GM21423 (cell line): ENCODE measurements around the gene ADGRG1.
A peak's percentile ranks its signal among the peaks of the same experiment; 100 is the strongest.

Experiments
- ATAC-seq: cut with Tn5 transposase; IDR thresholded peaks from one replicate; pipeline ENCODE4 v1.9.1; 2021; ENCODE audit warnings: mild to moderate bottlenecking, moderate library complexity; ENCODE audit not compliant: unreplicated experiment

ADGRG1 gene

DNA sequence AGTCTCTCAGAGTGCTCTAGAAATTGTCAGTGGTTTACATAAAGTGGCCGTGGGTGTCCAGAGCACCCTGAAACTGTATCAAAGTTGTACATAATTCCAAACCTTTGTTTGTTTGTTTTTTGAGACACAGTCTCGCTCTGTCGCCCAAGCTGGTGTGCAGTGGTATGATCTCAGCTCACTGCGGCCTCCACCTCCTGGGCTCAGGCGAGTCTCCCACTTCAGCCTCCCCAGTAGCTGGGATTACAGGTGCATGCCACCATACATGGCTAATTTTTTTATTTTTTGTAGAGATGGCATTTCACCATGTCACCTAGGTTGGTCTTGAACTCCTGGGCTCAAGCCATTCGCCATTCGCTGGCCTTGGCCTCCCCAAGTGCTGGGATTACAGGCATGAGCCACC is 24.3 kb upstream of the ADGRG1 start:
- ATAC-seq: no peak

GRCh38 chr16:57606147-57606846 is 22.1 kb upstream of the ADGRG1 start:
- ATAC-seq: no peak

- no peak for ATAC-seq
These were observed 21.5 kb upstream of the ADGRG1 start for GRCh38 chr16:57606847-57607501.

- no peak for ATAC-seq
These were observed 20.6 kb upstream of the ADGRG1 start for GRCh38 chr16:57607676-57608461.

GRCh38 chr16:57608462-57609113 is 19.8 kb upstream of the ADGRG1 start:
- no peak for ATAC-seq

DNA sequence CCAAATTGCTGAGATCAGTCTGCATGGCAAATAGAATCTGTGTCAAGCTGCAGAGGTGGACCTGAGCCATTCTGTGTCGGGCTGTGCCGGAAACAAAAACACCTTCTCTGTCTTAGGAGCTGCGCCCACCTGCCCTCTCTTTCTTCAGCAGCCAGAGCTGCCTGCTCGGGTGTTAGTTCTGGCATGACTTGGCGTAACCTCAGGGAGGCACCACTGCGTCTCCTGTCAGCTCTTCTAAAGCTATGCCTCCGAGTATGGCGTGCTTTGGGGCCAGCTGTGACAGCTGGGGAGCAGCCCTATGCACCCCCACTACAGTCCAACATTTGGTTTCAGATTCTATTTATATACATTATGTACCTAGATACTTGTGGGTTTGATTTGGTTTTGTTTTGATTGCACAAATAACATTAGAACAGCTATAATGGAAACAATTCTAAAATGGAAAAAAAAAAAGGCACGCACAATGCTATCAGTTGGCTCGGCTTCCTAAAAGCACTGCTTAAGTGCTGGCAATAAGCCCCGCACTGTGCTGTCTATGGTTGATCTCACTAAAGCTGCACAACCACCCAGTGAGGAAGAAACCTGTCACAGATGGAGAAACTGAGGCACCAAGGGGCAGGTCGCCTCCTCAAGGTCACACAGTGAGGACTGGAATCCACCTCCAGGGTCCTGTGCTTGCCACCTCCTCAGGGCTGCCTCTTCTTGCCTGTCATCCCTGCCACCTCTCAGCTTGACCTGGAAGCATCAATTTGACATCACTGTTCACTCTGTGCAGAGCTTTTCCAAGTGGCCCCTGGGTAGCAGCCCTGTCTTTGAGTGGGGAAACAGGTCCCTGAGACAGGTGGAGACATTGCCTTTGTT is 18.7 kb upstream of the ADGRG1 start:
- ATAC-seq: peak; percentile 93

DNA sequence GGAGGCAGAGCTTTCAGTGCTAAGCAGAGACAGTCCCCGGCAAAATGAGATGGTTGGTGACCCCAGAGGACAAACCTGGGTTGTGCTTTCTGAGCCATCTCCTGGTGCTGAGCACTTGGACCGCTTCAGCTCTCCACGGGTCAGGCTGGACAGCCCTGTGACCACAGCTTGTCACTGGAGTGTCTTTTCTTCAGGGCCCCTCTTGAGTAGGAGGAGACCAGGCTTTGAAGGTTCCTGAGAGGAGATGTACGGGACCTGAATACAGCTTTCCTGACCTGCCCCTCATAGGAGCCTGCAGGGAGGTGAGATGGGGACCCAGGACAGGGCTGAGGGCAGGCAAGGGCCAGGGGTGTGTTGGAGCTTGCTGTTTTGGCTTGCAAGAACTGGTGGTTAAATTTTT is 17.8 kb upstream of the ADGRG1 start:
- no peak for ATAC-seq

- no peak for ATAC-seq
These were observed 17.2 kb upstream of the ADGRG1 start for GRCh38 chr16:57611181-57611580.

DNA sequence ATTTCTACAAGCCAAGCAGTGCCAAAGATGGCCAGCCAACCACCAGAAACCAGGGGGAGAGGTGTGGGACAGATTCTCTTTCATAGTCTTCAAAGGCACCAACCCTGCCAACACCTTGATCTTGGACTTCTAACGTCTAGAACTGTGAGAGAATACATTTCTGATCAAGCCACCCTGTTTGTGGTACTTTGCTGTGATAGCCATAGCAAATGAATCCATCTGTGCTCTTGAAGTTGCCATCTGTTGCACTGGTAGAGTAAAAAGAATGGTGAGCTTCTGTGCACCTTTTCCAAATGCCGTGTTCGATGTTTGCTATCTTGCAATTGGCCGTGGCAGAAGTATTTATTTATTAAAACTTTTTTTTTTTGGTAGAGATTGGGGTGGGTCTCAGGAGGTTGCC is 16.7 kb upstream of the ADGRG1 start:
- no peak for ATAC-seq

DNA sequence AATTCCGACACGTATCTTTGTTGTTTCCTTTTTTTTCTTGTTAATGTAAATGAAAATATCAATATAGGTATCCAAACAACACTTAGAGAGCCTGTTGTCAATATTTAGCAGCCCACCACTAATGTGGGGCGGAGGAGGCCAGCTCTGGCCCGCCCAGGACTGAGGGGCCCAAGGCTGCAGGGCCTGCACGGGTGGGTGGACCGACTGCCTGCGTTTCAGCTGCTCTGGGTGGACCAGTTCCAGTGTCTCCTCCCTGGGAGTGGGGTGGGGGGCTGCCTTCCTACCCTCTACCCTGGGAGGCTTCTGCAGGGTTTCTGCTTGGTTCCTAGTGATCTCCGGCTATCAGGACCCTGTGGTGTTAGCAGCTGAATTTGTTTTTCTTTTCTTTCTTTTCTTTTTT is 15.9 kb upstream of the ADGRG1 start:
- no peak for ATAC-seq

DNA sequence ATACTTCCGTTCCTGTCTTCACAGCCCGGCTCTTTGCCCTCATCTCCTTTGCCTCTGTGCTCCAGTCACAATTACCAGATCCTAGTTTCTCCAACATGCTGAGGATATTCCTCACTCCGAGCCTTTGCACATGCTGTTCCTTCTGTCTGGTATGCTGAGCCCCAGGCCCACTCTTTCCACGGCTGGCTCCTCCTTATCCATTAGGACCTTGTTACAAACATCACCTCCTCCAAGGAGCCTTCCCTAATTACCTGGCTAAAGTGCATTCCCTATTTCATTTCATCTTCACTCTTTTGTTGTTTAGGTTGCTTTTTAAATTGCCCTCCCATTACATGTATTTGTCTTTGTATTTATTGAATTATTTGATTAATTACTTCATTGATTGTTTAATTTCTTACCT is 14.9 kb upstream of the ADGRG1 start:
- no peak for ATAC-seq

DNA sequence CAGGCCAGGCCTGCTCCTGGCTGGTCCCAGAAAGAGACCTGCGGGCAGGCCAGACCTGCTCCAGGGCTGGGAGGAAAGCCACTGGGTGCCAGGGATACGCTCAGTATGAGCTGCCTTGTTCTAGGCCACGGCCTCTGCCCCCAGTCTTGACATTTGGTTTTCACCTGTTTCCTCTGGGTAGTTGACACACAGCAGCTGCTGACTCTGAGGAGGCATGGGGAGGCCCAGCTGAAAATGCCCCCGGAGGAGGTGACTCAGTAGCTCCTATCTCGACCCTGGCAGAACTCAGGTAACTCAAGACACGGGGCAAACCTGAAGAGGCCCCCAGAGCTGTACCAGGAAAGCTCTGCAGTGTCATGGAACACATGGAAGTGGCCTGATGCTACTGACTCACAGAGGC is 13.9 kb upstream of the ADGRG1 start:
- ATAC-seq: no peak

GRCh38 chr16:57614944-57615343 is 13.5 kb upstream of the ADGRG1 start:
- no peak for ATAC-seq

- no peak for ATAC-seq
These were observed 12.6 kb upstream of the ADGRG1 start for GRCh38 chr16:57615813-57616212.

DNA sequence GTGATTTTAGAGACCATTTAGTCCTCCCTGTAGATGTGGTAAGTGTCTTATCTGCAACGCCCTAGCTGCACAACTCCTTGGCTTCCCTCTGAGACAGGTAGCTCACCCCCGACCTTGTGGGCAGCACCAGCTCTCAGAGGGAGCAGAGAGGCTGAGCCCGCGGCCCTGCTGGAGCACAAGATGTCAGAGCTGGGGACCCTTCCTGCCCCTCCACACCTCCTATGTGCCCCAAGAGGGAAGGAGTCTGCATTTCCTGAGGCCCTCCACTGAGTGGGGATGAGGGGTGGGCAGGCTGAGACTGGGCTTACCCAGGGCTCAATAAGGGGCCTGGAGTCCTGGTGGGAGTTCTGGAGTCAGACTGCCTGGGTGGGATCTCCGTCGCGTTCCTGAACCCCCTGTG is 12.2 kb upstream of the ADGRG1 start:
- no peak for ATAC-seq

- no peak for ATAC-seq
These were observed 11.6 kb upstream of the ADGRG1 start for GRCh38 chr16:57616876-57617275.

- ATAC-seq: no peak
These were observed 10.8 kb upstream of the ADGRG1 start for GRCh38 chr16:57617604-57618111.

DNA sequence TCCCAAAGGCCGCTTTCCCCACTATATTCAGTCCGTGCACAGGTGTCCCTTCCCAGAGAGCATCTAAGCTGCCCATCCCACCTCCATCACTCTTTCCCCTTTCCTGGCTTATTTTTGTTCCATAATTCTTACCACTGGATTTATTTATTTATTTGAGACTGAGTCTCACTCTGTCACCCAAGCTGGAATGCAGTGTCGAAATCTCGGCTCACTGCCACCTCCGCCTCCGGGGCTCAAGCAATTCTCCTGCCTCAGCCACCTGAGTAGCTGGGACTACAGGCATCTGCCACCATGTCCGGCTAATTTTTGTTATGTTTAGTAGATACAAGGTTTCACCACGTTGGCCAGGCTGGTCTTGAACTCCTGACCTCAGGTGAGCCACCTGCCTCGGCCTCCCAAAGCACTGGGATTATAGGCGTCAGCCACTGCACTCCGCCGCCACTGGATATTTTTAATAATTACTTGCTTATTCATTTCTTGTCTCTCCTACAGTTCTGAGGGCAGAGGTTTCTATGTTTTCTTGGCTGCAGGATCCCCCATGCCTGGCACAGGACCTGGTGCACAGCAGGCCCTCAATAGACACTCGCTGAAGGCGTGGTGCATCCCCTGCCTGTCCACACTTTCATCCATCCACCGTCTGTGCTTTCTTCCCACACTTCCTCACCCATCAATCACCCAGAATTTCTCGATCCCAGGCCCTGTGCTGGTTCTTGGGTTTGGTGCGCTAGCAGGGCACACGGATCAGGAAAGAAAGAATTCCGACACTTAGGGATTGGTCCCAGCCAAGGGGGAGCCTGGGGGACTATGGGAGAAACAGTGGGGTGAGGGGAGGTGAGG is 9.9 kb upstream of the ADGRG1 start:
- no peak for ATAC-seq

DNA sequence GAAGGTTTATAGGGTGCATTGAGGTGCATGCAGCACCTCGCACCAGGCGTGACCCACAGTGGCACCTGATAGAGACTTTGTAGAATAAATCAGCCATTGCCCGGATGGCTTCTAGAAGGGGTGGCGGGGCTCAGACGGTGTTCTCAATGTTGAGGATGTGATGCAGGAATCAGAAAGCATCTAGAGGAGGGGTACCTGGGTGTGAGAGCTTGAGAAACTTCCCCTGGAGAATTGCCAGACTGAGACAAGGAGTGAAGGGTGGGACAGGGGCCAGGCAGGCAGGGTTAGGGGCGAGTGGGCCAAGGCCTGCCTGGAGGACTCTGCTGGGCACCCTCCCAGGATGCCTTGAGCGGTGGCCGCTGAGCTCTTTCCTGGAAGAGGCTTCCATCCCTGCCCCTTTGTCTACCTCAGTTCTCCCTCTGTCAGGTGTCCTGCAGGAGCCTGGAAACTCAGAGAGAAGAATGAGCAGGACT is 9.3 kb upstream of the ADGRG1 start:
- no peak for ATAC-seq
